Mesendoderm (in vitro differentiated cells): ENCODE data around the gene HTR3B.

Experiments used
- DNase-seq: peaks from one replicate; pipeline ENCODE4 v3.0.0; 2013
- H2AK5ac ChIP-seq: 2 replicates; pipeline ENCODE4 v1.6.1; 2013; ENCODE audit warnings: low read length, inconsistent platforms
- H2BK120ac ChIP-seq: 2 replicates; pipeline ENCODE4 v1.6.1; 2013; ENCODE audit warnings: low read depth, mild to moderate bottlenecking, low read length, moderate library complexity, mixed read lengths
- H2BK15ac ChIP-seq: replicated peaks from 2 replicates; pipeline ENCODE4 v1.6.1; 2013; ENCODE audit warnings: low read depth, mild to moderate bottlenecking, moderate library complexity
- H2BK5ac ChIP-seq: 2 replicates; pipeline ENCODE4 v1.6.1; 2013; ENCODE audit warnings: low read length, inconsistent platforms
- H3K18ac ChIP-seq: 2 replicates; pipeline ENCODE4 v1.6.1; 2013; ENCODE audit warnings: mild to moderate bottlenecking, low read length, mixed read lengths
- H3K23ac ChIP-seq: one replicate; pipeline ENCODE4 v1.6.1; 2013; ENCODE audit warnings: low read length
- H3K27ac ChIP-seq: 2 replicates; pipeline ENCODE4 v1.5.1; 2013; ENCODE audit warnings: low read depth, mild to moderate bottlenecking, inconsistent platforms, low read length, moderate library complexity
- H3K27me3 ChIP-seq: 2 replicates; pipeline ENCODE4 v1.6.1; 2013; ENCODE audit warnings: low read length, control low read depth, mild to moderate bottlenecking, inconsistent platforms; ENCODE audit not compliant: insufficient read depth, poor library complexity
- H3K36me3 ChIP-seq: 2 replicates; pipeline ENCODE4 v1.6.1; 2013; ENCODE audit warnings: low read length, inconsistent platforms; ENCODE audit not compliant: control insufficient read depth, insufficient read depth
- H3K4ac ChIP-seq: one replicate; pipeline ENCODE4 v1.6.1; 2013; ENCODE audit warnings: low read depth, mild to moderate bottlenecking, low read length, moderate library complexity
- H3K4me1 ChIP-seq: 2 replicates; pipeline ENCODE4 v1.6.1; 2013; ENCODE audit warnings: low read depth, low read length, inconsistent platforms; ENCODE audit not compliant: control insufficient read depth
- H3K4me2 ChIP-seq: 2 replicates; pipeline ENCODE4 v1.6.1; 2013; ENCODE audit warnings: low read length
- H3K4me3 ChIP-seq: 2 replicates; pipeline ENCODE4 v1.5.1; 2013; ENCODE audit warnings: mild to moderate bottlenecking, low read length
- H3K56ac ChIP-seq: one replicate; pipeline ENCODE4 v1.6.1; 2013; ENCODE audit warnings: low read length
- H3K79me1 ChIP-seq: 2 replicates; pipeline ENCODE4 v1.6.1; 2013; ENCODE audit warnings: low read length, inconsistent platforms
- H3K79me2 ChIP-seq: 2 replicates; pipeline ENCODE4 v1.6.1; 2013; ENCODE audit warnings: mild to moderate bottlenecking, low read length; ENCODE audit not compliant: control insufficient read depth, insufficient read depth
- H3K9ac ChIP-seq: 2 replicates; pipeline ENCODE4 v1.6.1; 2013; ENCODE audit warnings: low read length, inconsistent platforms
- H4K5ac ChIP-seq: one replicate; pipeline ENCODE4 v1.6.1; 2013; ENCODE audit warnings: low read length
- H4K8ac ChIP-seq: one replicate; pipeline ENCODE4 v1.6.1; 2013; ENCODE audit warnings: low read depth, mild to moderate bottlenecking, control low read depth, low read length, moderate library complexity
- WGBS: extraction: QIAGEN DNeasy Blood & Tissue Kit; methylation state at CpG from one replicate; pipeline ENCODE4 v1.1.7; 2013; ENCODE audit warnings: low lambda C conversion rate, missing lambda C conversion rate; ENCODE audit not compliant: insufficient coverage; ENCODE audit errors: extremely low coverage; 5-methylcytosine and 5-hydroxymethylcytosine counted together

HTR3B gene

DNA sequence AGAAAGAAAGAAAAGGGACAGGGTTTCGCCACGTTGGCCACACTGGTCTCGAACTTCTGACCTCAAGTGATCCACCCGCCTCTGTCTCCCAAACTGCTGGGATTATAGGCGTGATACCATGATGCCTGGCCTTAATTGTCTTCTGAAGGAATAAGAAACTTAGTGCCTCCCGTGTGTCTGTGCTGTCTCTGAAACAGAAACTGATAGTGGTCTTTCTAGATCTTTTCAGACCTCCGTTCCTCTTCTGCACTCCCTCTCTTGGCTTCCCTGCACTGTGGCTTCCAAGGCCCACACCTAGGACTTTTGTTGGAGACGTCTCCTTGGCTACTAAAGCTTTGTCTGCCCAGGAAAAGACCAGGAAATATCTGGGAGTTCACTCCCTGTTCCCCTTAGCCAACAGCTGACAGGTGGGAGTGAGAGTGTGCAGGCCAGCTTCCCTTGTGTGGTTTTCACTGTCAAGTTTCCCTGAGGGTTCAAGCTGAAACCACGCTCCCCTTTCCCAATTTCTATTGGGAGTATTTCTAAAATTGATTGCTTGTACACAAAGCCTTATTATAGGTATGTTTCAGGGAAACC is 10.1 kb upstream of the HTR3B start:
- H3K23ac ChIP-seq: no peak overlapping the region
- H3K56ac ChIP-seq: no peak overlapping the region
- H3K18ac ChIP-seq: peak overlapping the region; percentile 42
- H3K4me3 ChIP-seq: no peak overlapping the region
- peaks cover 2% of the 10 kb centered on the region for H3K4me1 ChIP-seq
- no peak for DNase-seq
- no peak overlapping the region for H2BK15ac ChIP-seq
- no peak overlapping the region for H2BK120ac ChIP-seq
- no peaks in the 10 kb centered on the region for H3K27me3 ChIP-seq
- H4K5ac ChIP-seq: no peak overlapping the region
- WGBS: no CpG with 5 or more reads among the region's 9 CpGs
- no peaks in the 10 kb centered on the region for H3K36me3 ChIP-seq
- no peak overlapping the region for H2AK5ac ChIP-seq
- no peak overlapping the region for H4K8ac ChIP-seq
- no peak overlapping the region for H3K27ac ChIP-seq
- H3K79me1 ChIP-seq: no peaks in the 10 kb centered on the region
- H3K9ac ChIP-seq: no peak overlapping the region
- H2BK5ac ChIP-seq: no peak overlapping the region
- H3K79me2 ChIP-seq: no peaks in the 10 kb centered on the region
- no peak overlapping the region for H3K4ac ChIP-seq
- H3K4me2 ChIP-seq: no peak overlapping the region

DNA sequence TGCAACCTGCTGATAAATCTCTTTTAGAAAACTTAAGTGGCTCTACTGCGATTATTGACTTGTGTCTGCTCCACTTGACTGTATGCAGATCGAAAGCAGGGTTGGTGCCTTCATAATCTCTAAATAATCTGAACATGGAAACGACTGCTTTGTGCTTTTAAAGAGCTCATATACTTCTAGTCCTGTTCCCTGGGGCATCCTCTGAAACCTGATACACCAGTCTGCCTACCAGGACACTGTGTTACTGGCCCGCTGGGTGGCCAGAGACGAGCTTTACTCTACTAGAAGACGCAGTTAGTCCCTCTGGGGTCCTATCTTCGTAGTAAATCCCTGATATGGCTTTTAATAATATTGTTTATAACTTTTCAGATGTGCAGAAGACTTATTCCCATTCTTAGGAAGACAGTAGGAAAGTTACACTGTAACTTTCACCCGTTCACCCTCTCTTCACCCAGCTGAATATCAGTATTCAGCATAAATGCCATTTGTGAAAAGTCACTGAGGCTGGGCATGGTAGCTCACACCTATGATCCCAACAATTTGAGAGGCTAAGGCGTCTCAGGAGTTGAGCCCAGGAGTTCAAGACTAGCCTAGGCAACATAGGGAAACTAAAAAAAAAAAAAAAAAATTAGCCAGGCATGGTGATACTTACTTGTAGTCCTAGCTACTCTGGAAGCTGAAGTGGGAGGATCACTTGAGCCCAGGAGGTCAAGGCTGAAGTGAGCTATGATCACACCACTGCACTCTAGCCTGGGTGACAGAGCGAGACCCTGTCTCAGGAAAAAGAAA is 9.0 kb upstream of the HTR3B start:
- Histone ChIP-seq H3K9ac (no peak overlapping the region), H3K36me3 (no peaks in the 10 kb centered on the region), H3K56ac (no peak overlapping the region), H3K23ac (no peak overlapping the region), H3K79me2 (no peaks in the 10 kb centered on the region), H3K4me1 (peaks cover 2% of the 10 kb centered on the region), H2AK5ac (no peak overlapping the region), H3K27me3 (no peaks in the 10 kb centered on the region), H3K4me3 (no peak overlapping the region), H2BK5ac (no peak overlapping the region), H3K18ac (no peak overlapping the region), H3K79me1 (no peaks in the 10 kb centered on the region), H4K5ac (no peak overlapping the region), H3K4ac (no peak overlapping the region), H2BK15ac (no peak overlapping the region), H3K4me2 (no peak overlapping the region), H4K8ac (no peak overlapping the region), H2BK120ac (no peak overlapping the region), H3K27ac (no peak overlapping the region)
- peak; percentile 75 for DNase-seq
- WGBS: no CpG with 5 or more reads among the region's 10 CpGs

DNA sequence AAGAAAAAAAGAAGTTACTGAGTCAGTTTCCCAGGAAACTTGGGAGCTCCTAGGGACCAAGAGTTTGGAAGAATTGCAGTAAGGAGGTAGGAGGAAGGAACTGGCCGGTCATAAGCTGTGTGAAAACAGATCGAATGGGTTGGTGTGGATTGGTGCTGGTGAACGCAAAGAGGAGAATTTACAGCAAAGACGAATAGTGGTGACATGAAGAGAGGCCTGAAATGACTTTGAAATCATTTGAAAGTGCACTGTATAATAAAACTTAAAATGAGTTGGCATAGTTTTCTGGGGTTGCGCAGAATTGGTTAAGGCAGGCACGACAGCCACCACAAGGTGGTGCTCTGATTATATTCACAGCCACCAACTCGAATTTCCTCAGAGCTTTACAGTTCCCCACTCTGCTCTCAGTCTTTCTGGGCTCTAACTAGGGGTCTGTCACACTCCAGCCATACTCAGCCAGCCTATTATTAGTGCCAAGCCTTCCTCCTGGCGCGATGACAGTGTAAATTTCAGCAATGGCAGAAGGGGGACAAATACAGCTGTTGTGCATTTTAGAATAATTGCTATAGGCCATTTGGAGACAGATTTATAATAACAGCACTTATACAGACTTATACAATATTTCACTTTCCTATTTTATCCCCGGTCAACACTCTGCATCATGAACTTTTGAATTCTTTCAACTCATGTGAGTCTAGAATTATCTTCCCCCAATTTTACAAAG is 8.3 kb upstream of the HTR3B start:
- H3K18ac ChIP-seq: no peak overlapping the region
- H3K79me2 ChIP-seq: no peaks in the 10 kb centered on the region
- H3K4me2 ChIP-seq: no peak overlapping the region
- no CpG with 5 or more reads among the region's 10 CpGs for WGBS
- H2AK5ac ChIP-seq: no peak overlapping the region
- no peaks in the 10 kb centered on the region for H3K79me1 ChIP-seq
- H3K23ac ChIP-seq: no peak overlapping the region
- H3K27me3 ChIP-seq: no peaks in the 10 kb centered on the region
- peaks cover 2% of the 10 kb centered on the region for H3K4me1 ChIP-seq
- DNase-seq: peak; percentile 56
- no peak overlapping the region for H2BK120ac ChIP-seq
- no peak overlapping the region for H3K9ac ChIP-seq
- no peak overlapping the region for H4K8ac ChIP-seq
- H3K56ac ChIP-seq: peak overlapping the region; percentile 28
- no peaks in the 10 kb centered on the region for H3K36me3 ChIP-seq
- no peak overlapping the region for H2BK15ac ChIP-seq
- H2BK5ac ChIP-seq: no peak overlapping the region
- no peak overlapping the region for H4K5ac ChIP-seq
- H3K4me3 ChIP-seq: no peak overlapping the region
- no peak overlapping the region for H3K4ac ChIP-seq
- no peak overlapping the region for H3K27ac ChIP-seq

DNA sequence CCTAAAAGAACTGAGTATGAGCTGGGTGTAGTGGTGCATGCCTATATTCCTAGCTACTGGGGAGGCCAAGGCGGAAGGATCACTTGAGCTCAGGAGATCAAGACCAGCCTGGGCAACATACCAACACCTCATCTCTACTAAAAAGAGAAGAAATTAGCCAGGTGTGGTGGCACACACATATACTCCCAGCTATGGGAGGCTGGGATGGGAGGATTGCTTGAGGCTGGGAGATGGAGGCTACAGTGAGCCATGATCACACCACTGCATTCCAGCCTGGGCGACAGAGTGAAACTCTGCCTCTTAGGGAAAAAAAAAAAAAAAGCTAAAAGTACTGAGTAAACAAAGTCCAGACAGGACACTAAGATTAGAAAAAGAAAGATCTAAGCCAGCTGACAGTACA is 3.5 kb upstream of the HTR3B start:
- Histone ChIP-seq H3K4ac (no peak overlapping the region), H2BK5ac (no peak overlapping the region), H3K18ac (no peak overlapping the region), H4K5ac (no peak overlapping the region), H2BK120ac (no peak overlapping the region), H3K27ac (no peak overlapping the region), H3K56ac (no peak overlapping the region), H3K4me1 (peaks cover 2% of the 10 kb centered on the region), H3K79me1 (no peaks in the 10 kb centered on the region), H3K4me3 (no peak overlapping the region), H3K9ac (no peak overlapping the region), H4K8ac (no peak overlapping the region), H3K36me3 (no peaks in the 10 kb centered on the region), H3K79me2 (no peaks in the 10 kb centered on the region), H3K4me2 (no peak overlapping the region), H3K23ac (no peak overlapping the region), H2AK5ac (no peak overlapping the region), H3K27me3 (no peaks in the 10 kb centered on the region), H2BK15ac (no peak overlapping the region)
- no peak for DNase-seq
- no CpG with 5 or more reads among the region's 2 CpGs for WGBS

DNA sequence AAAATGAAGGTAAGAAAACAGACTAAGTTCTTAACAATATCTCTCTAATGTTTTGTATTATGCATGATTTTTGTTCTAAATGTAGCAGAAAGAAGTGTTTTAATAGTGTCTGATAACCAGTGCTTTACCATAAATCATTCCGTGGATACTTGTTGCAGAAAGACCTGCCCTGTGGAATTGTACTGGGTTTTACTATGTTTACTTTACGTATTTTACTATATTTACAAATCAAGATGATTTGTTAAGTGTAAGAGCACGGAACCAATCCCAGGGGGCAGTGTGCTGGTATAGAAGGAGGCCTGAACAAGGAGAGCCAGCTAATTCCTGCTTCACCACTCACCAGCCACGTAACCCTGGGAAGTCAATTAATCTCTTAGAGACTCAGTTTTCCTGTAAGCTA is 1.4 kb downstream of the HTR3B start:
- no peak overlapping the region for H3K23ac ChIP-seq
- H3K79me2 ChIP-seq: no peaks in the 10 kb centered on the region
- no peak overlapping the region for H2BK15ac ChIP-seq
- no CpG with 5 or more reads among the region's 4 CpGs for WGBS
- no peak overlapping the region for H3K27ac ChIP-seq
- H3K27me3 ChIP-seq: no peaks in the 10 kb centered on the region
- H2BK120ac ChIP-seq: no peak overlapping the region
- no peak overlapping the region for H3K56ac ChIP-seq
- H3K4me1 ChIP-seq: no peaks in the 10 kb centered on the region
- H4K5ac ChIP-seq: no peak overlapping the region
- no peak overlapping the region for H2BK5ac ChIP-seq
- H3K18ac ChIP-seq: no peak overlapping the region
- no peak overlapping the region for H3K4ac ChIP-seq
- no peak overlapping the region for H3K9ac ChIP-seq
- no peaks in the 10 kb centered on the region for H3K36me3 ChIP-seq
- H3K79me1 ChIP-seq: no peaks in the 10 kb centered on the region
- peak; percentile 70 for DNase-seq
- no peak overlapping the region for H3K4me2 ChIP-seq
- no peak overlapping the region for H2AK5ac ChIP-seq
- H3K4me3 ChIP-seq: no peak overlapping the region
- H4K8ac ChIP-seq: no peak overlapping the region
